Measurements from ENCODE around the gene TRIM66. TPM values are rescaled to one million over a fixed set of nuclear protein-coding genes. Genes with fewer than 3 reads are reported as not detected.

The TRIM66 gene
- total and polyA plus RNA-seq, 2 of the 8 experiments (the other 6 are each of a cell fraction or from before 2014, with no cell fraction given), result 3.1 to 3.5 TPM

DNA sequence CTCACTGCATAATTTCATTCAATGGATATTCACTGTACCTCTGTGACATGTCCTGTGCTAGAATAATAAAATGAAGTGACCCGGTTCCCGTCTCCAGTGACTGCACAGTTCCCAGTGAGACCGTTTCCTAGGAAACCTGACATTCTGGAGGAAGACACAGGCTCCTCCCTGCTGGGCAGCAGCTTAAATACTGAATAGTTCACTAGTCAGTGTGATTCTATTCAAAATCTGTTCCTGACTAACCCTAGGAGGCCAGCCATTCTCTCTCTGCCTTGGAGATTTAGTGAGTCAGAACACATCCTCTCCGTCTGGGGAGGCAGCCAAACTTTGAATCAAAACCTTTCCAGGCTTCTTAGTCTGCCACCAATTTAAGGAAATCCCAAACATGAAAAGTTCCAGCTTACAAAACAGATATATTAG, 11.3 kb downstream of the TRIM66 start (continued):
- TF ChIP-seq CREB1 (IDR thresholded peaks at IDR 0.05), result 0 out of 2 replicates have a peak, but pooled peaks have one; percentile 7
- TF ChIP-seq POLR2AphosphoS5 (IDR thresholded peaks at IDR 0.05; ENCODE audit: low read depth, low read length), result peak; percentile 57
- no peak for TF ChIP-seq PHF8 (conservative IDR thresholded peaks at IDR 0.05; ENCODE audit: low read depth, low read length)
- TF ChIP-seq RBBP5 (IDR thresholded peaks at IDR 0.05; ENCODE audit: borderline replicate concordance, low read depth, low read length), result no peak
- no peak for TF ChIP-seq TAF7 (optimal IDR thresholded peaks at IDR 0.05; ENCODE audit: borderline replicate concordance, low read depth, low read length)
- TF ChIP-seq JUND (IDR thresholded peaks at IDR 0.05; ENCODE audit: low read length), result no peak
- TF ChIP-seq SIN3A (conservative IDR thresholded peaks at IDR 0.05 in 1 of 2, IDR thresholded peaks at IDR 0.05 in 1 of 2; ENCODE audit: low read depth in 1 of 2, low read length in 2 of 2), result no peak
- peak; percentile 53 to 88 for TF ChIP-seq POLR2A (IDR thresholded peaks at IDR 0.05; ENCODE audit: control extremely low read depth in 1 of 2, low read depth in 2 of 2, low read length in 2 of 2)
- TF ChIP-seq TCF12 (IDR thresholded peaks at IDR 0.05; ENCODE audit: low read depth, low read length), result 0 out of 2 replicates have a peak, but pooled peaks have one; percentile 23
- no peak for TF ChIP-seq SIRT6 (IDR thresholded peaks at IDR 0.05; ENCODE audit: low read length)
- 0 out of 3 replicates have a peak, but pooled peaks of 1 of the 2 experiments have one; percentile 64 for TF ChIP-seq EP300 (IDR thresholded peaks at IDR 0.05; ENCODE audit: borderline replicate concordance in 1 of 2, low read depth in 2 of 2, low read length in 2 of 2)
- no peak for TF ChIP-seq SUZ12 (IDR thresholded peaks at IDR 0.05; ENCODE audit: low read length)
- 0 out of 2 replicates have a peak, but pooled peaks have one; percentile 37 for TF ChIP-seq TBP (IDR thresholded peaks at IDR 0.05; ENCODE audit: low read depth, low read length)
- TF ChIP-seq FOSL1 (IDR thresholded peaks at IDR 0.05; ENCODE audit: insufficient read depth, low read depth, low read length), result no peak
- no peak for TF ChIP-seq CEBPB (IDR thresholded peaks at IDR 0.05; ENCODE audit: low read depth, low read length)
- no peak for TF ChIP-seq CBX8 (IDR thresholded peaks at IDR 0.05; ENCODE audit: borderline replicate concordance, low read depth, low read length)
- TF ChIP-seq KDM4A (IDR thresholded peaks at IDR 0.05; ENCODE audit: low read depth, low read length, severe bottlenecking), result no peak
- no peak for TF ChIP-seq RFX5 (IDR thresholded peaks at IDR 0.05; ENCODE audit: borderline replicate concordance, low read depth, low read length)
- TF ChIP-seq KDM1A (IDR thresholded peaks at IDR 0.05; ENCODE audit: borderline replicate concordance, low read length), result no peak
- TF ChIP-seq SIX5 (IDR thresholded peaks at IDR 0.05; ENCODE audit: low read depth, low read length), result no peak
- TF ChIP-seq TAF1 (IDR thresholded peaks at IDR 0.05; ENCODE audit: low read depth, low read length), result peak; percentile 66
- no peak for TF ChIP-seq BCL11A (IDR thresholded peaks at IDR 0.05; ENCODE audit: low read depth in 2 of 2, low read length in 2 of 2)
- no peak for TF ChIP-seq NRF1 (IDR thresholded peaks at IDR 0.05; ENCODE audit: low read depth, low read length)
- no peak for TF ChIP-seq GABPA (IDR thresholded peaks at IDR 0.05; ENCODE audit: borderline replicate concordance, insufficient read depth, low read length)
- no peak for TF ChIP-seq HDAC2 (IDR thresholded peaks at IDR 0.05; ENCODE audit: borderline replicate concordance in 1 of 2, low read depth in 2 of 2, low read length in 2 of 2)
- no peak for TF ChIP-seq CBX5 (IDR thresholded peaks at IDR 0.05; ENCODE audit: low read depth, low read length)
- no peak for TF ChIP-seq KDM5A (IDR thresholded peaks at IDR 0.05; ENCODE audit: low read length)
